Mesothelial cell of epicardium (in vitro differentiated cells): ENCODE results near the gene ARVCF. TPM values are rescaled to one million over a fixed set of nuclear protein-coding genes. Genes with fewer than 3 reads are reported as not detected.

Experiments used
- DNase-seq, 2 experiments: peaks; one replicate each; pipeline ENCODE4 v3.0.0; 2021; ENCODE audit warnings: low spot score in 2 of 2; ENCODE audit not compliant: unreplicated experiment in 2 of 2
- H3K27ac Mint-ChIP-seq: 2 replicates; pipeline ENCODE4 v1.8.0; 2021; ENCODE audit warnings: mixed read lengths
- H3K27me3 Mint-ChIP-seq: 2 replicates; pipeline ENCODE4 v1.8.0; 2021; ENCODE audit warnings: low read depth, mixed read lengths
- H3K36me3 Mint-ChIP-seq: 2 replicates; pipeline ENCODE4 v1.8.0; 2021; ENCODE audit warnings: mixed read lengths
- H3K4me1 Mint-ChIP-seq: 2 replicates; pipeline ENCODE4 v1.8.0; 2021; ENCODE audit warnings: mixed read lengths
- H3K4me3 Mint-ChIP-seq: 2 replicates; pipeline ENCODE4 v1.8.0; 2021; ENCODE audit warnings: mild to moderate bottlenecking, moderate library complexity, mixed read lengths
- H3K9me3 Mint-ChIP-seq: 2 replicates; pipeline ENCODE4 v1.8.0; 2021; ENCODE audit warnings: mixed read lengths
- total RNA-seq: library from RNA; stranded (reverse); gene quantifications from 3 replicates; pipeline ENCODE4 v1.2.1, GENCODE V29; 2021
- TF ChIP-seq, protein P1 (sequence below): fragments of 200-600 bp; sonication (generic); IDR thresholded peaks from one replicate; pipeline ENCODE4 v1.5.0; 2021; ENCODE audit warnings: antibody characterized with exemption; ENCODE audit not compliant: unreplicated experiment

ARVCF gene
- total RNA-seq, 1 donor from 2014 or later, result 41.2 TPM

GRCh38 chr22:20015971-20016733 is 471 bp downstream of the ARVCF start:
- peak in 1 of 2 experiments; percentile 46 for DNase-seq

DNA sequence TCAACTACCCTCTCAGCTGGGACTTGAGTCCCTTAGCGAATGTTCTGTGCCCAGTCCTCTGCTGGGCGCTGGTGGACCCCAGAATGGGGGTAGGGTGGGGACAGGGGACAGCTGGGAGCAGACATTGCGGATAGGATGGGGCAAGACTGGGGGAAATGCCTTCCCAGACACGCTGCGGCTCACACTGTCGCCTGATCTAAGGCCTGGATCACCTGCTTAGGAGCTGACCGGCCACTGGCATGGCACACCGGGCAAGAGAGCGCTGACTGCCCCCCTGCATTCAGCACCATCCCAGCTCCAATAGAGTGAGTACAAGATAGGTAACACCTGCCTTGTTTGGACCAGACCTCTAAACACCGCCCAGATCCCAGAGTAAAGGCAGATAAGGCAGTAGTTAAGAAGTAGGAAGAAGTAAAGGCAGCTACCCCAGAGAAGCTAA is 1.4 kb downstream of the ARVCF start:
- H3K4me3 Mint-ChIP-seq, result peak overlapping the region; percentile 55
- TF ChIP-seq, protein P1, sequence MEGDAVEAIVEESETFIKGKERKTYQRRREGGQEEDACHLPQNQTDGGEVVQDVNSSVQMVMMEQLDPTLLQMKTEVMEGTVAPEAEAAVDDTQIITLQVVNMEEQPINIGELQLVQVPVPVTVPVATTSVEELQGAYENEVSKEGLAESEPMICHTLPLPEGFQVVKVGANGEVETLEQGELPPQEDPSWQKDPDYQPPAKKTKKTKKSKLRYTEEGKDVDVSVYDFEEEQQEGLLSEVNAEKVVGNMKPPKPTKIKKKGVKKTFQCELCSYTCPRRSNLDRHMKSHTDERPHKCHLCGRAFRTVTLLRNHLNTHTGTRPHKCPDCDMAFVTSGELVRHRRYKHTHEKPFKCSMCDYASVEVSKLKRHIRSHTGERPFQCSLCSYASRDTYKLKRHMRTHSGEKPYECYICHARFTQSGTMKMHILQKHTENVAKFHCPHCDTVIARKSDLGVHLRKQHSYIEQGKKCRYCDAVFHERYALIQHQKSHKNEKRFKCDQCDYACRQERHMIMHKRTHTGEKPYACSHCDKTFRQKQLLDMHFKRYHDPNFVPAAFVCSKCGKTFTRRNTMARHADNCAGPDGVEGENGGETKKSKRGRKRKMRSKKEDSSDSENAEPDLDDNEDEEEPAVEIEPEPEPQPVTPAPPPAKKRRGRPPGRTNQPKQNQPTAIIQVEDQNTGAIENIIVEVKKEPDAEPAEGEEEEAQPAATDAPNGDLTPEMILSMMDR, result no peak
- no peaks in the 10 kb centered on the region for H3K36me3 Mint-ChIP-seq
- no peaks in the 10 kb centered on the region for H3K4me1 Mint-ChIP-seq
- H3K9me3 Mint-ChIP-seq, result no peaks in the 10 kb centered on the region
- no peak for DNase-seq
- H3K27ac Mint-ChIP-seq, result no peak overlapping the region
- H3K27me3 Mint-ChIP-seq, result peaks cover 56% of the 10 kb centered on the region

More at GRCh38 chr22:20015971-20016733, 471 bp downstream of the ARVCF start:
- Mint-ChIP-seq H3K27me3 (peaks cover 60% of the 10 kb centered on the region), H3K27ac (no peak overlapping the region), H3K4me3 (no peak overlapping the region), H3K36me3 (no peaks in the 10 kb centered on the region), H3K4me1 (peaks cover 3% of the 10 kb centered on the region), H3K9me3 (no peaks in the 10 kb centered on the region)
- TF ChIP-seq, protein P1, result no peak

GRCh38 chr22:20014526-20015186 is 2.0 kb downstream of the ARVCF start:
- H3K9me3 Mint-ChIP-seq, result no peaks in the 10 kb centered on the region
- TF ChIP-seq, protein P1, result no peak
- H3K4me3 Mint-ChIP-seq, result peak overlapping the region; percentile 55
- no peaks in the 10 kb centered on the region for H3K4me1 Mint-ChIP-seq
- no peaks in the 10 kb centered on the region for H3K36me3 Mint-ChIP-seq
- no peak overlapping the region for H3K27ac Mint-ChIP-seq
- no peak for DNase-seq
- peaks cover 51% of the 10 kb centered on the region for H3K27me3 Mint-ChIP-seq

- DNase-seq, result peak; percentile 58 to 81
- no peak overlapping the region for H3K4me3 Mint-ChIP-seq
- H3K36me3 Mint-ChIP-seq, result no peaks in the 10 kb centered on the region
- no peak overlapping the region for H3K27ac Mint-ChIP-seq
- TF ChIP-seq, protein P1, result peak; percentile 37
- H3K27me3 Mint-ChIP-seq, result peaks cover 39% of the 10 kb centered on the region
- H3K4me1 Mint-ChIP-seq, result no peaks in the 10 kb centered on the region
- no peaks in the 10 kb centered on the region for H3K9me3 Mint-ChIP-seq
Measured at GRCh38 chr22:20013382-20013871, 3.2 kb downstream of the ARVCF start.

DNA sequence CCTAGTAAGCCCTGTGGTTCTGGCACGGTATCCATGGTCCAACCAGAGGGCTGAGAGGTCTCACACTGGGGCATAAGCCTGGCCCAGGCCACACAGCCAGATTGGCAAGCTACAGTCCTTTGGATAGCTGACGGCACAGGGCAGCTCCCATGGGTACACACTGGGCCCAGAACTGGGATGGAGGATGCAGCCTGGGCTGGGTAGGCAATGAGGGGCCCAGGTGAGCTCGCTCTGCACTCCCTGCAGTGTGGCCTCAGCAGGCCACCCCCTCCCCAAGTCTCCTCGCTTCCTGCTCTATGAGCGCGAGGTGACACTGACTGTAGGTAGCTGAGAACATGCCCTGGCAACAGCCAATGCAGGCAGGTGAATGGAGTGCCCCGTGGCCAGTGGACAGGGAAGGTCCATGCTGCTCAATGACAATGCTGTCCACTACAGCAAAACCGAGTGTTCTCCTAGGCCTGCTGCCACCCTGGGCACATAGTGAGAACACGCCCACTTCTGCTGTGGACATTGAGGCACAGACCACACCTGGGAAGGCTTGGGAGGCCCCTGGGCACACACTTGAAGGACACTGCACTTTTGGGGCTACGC is 3.8 kb downstream of the ARVCF start:
- Mint-ChIP-seq H3K27me3 (peaks cover 33% of the 10 kb centered on the region), H3K27ac (no peak overlapping the region), H3K4me1 (no peaks in the 10 kb centered on the region), H3K4me3 (no peak overlapping the region), H3K9me3 (no peaks in the 10 kb centered on the region), H3K36me3 (no peaks in the 10 kb centered on the region)
- TF ChIP-seq, protein P1, result no peak
- no peak for DNase-seq
